ENCODE measurements around the gene ARID1A.

DNA sequence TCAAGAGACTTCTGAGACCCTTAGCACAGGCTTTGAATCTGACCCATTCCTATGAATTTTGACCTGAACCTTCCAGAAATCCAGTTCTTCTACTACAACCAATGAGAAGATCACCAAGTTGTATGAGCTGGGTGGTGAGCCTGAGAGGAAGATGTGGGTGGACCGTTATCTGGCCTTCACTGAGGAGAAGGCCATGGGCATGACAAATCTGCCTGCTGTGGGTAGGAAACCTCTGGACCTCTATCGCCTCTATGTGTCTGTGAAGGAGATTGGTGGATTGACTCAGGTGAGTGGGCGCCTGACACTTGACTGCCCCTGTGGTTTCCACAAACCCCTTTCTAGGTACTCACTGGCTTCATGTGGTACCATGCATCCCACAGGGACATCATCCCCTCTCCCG lies 71.9 kb downstream of the ARID1A start:
- TF ChIP-seq, protein P1, sequence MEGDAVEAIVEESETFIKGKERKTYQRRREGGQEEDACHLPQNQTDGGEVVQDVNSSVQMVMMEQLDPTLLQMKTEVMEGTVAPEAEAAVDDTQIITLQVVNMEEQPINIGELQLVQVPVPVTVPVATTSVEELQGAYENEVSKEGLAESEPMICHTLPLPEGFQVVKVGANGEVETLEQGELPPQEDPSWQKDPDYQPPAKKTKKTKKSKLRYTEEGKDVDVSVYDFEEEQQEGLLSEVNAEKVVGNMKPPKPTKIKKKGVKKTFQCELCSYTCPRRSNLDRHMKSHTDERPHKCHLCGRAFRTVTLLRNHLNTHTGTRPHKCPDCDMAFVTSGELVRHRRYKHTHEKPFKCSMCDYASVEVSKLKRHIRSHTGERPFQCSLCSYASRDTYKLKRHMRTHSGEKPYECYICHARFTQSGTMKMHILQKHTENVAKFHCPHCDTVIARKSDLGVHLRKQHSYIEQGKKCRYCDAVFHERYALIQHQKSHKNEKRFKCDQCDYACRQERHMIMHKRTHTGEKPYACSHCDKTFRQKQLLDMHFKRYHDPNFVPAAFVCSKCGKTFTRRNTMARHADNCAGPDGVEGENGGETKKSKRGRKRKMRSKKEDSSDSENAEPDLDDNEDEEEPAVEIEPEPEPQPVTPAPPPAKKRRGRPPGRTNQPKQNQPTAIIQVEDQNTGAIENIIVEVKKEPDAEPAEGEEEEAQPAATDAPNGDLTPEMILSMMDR (conservative IDR thresholded peaks at IDR 0.05 in 1 of 2, IDR thresholded peaks at IDR 0.05 in 1 of 2; ENCODE audit: extremely low read depth in 1 of 2, insufficient read depth in 1 of 2, low read depth in 1 of 2, low read length in 2 of 2), result no peak
- no peak for TF ChIP-seq EZH2 (IDR thresholded peaks at IDR 0.05; ENCODE audit: borderline replicate concordance, low read length)
